ENCODE measurements around the gene IL6R.

DNA sequence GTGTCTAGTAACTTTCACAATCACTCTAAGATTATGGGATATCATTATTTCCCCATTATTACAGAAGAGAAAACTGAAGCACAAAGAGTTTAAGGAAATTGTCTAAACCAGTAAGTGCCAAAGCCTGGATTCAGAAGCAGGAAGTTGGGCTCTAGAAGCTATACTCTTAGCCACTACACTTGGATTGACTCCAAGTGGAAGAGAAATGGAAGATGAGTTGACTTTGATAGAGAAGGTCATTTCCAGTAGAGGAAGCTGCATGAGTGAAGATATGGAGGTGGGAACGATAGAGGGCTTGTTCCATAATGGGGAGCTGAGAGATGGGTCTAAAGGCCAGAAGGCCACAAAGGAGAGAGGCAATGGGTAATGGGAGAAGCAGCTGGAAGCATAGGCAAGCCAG is 85.2 kb downstream of the IL6R start:
- TF ChIP-seq CTCF (IDR thresholded peaks at IDR 0.05): no peak
- no peak for TF ChIP-seq POLR2A (IDR thresholded peaks at IDR 0.05)
